Liver (tissue), 9 donors: Measurements from ENCODE around the gene NCMAP. TPM values are rescaled to one million over a fixed set of nuclear protein-coding genes. Genes with fewer than 3 reads are reported as not detected.

Experiments
- DNase-seq: peaks from one replicate; pipeline ENCODE4 v3.0.0-alpha.2; 2017; ENCODE audit warnings: low spot score
- H3K27ac ChIP-seq, 2 donors: one replicate each; pipeline ENCODE4 v1.7.0; 2013; ENCODE audit warnings: inconsistent platforms in 2 of 2, low read length in 2 of 2, control low read depth in 1 of 2, low read depth in 1 of 2, mild to moderate bottlenecking in 1 of 2
- H3K27me3 ChIP-seq, 4 donors: one replicate each; pipeline versions ENCODE4 v1.6.1 to v1.7.0; 2013; ENCODE audit warnings: low read length in 3 of 4, inconsistent platforms in 1 of 4, mild to moderate bottlenecking in 1 of 4, moderate library complexity in 1 of 4; ENCODE audit not compliant: control insufficient read depth in 4 of 4, insufficient read depth in 4 of 4
- H3K36me3 ChIP-seq, 4 donors: one replicate each; pipeline versions ENCODE4 v1.6.1 to v1.7.0; 2013; ENCODE audit warnings: low read length in 3 of 4, mild to moderate bottlenecking in 3 of 4, low read depth in 1 of 4, moderate library complexity in 1 of 4; ENCODE audit not compliant: control insufficient read depth in 4 of 4, insufficient read depth in 3 of 4
- H3K4me1 ChIP-seq, 4 donors: one replicate each; pipeline versions ENCODE4 v1.6.1 to v1.7.0; 2013; ENCODE audit warnings: low read length in 3 of 4, mild to moderate bottlenecking in 3 of 4, moderate library complexity in 1 of 4; ENCODE audit not compliant: control insufficient read depth in 4 of 4, insufficient read depth in 4 of 4
- H3K4me3 ChIP-seq, 3 donors: one replicate each; pipeline versions ENCODE4 v1.6.1 to v1.7.0; 2013; ENCODE audit warnings: low read length in 3 of 3, control low read depth in 1 of 3, low read depth in 1 of 3, mild to moderate bottlenecking in 1 of 3
- H3K9ac ChIP-seq, 2 donors: one replicate each; pipeline ENCODE4 v1.7.0; 2013; ENCODE audit warnings: low read length in 2 of 2, mild to moderate bottlenecking in 2 of 2, moderate library complexity in 2 of 2, control low read depth in 1 of 2, low read depth in 1 of 2
- H3K9me3 ChIP-seq, 4 donors: one replicate each; pipeline versions ENCODE4 v1.6.1 to v1.7.0; 2013; ENCODE audit warnings: low read length in 3 of 4; ENCODE audit not compliant: control insufficient read depth in 4 of 4
- EGR1 ChIP-seq, 2 donors: IDR thresholded peaks; 2 replicates each; pipeline ENCODE4 v1.6.1; 2016 to 2018; ENCODE audit warnings: antibody characterized with exemption in 2 of 2, low read depth in 2 of 2
- FOXA1 ChIP-seq: IDR thresholded peaks from 2 replicates; pipeline ENCODE4 v1.6.1; 2016; ENCODE audit warnings: antibody characterized with exemption
- FOXA2 ChIP-seq: IDR thresholded peaks from 2 replicates; pipeline ENCODE4 v1.6.1; 2016; ENCODE audit warnings: antibody characterized with exemption
- GABPA ChIP-seq, 2 donors: IDR thresholded peaks in 1 of 2; conservative IDR thresholded peaks in 1 of 2; 2 replicates each; pipeline ENCODE4 v1.6.1; 2016; ENCODE audit warnings: antibody characterized with exemption in 2 of 2, mild to moderate bottlenecking in 1 of 2, moderate library complexity in 1 of 2
- HNF4A ChIP-seq, 2 donors: conservative IDR thresholded peaks; 2 replicates each; pipeline ENCODE4 v1.6.1; 2016; ENCODE audit warnings: antibody characterized with exemption in 2 of 2, mild to moderate bottlenecking in 2 of 2
- HNF4G ChIP-seq: IDR thresholded peaks from 2 replicates; pipeline ENCODE4 v1.6.1; 2016; ENCODE audit warnings: antibody characterized with exemption
- RAD21 ChIP-seq, 2 donors: IDR thresholded peaks; 2 replicates each; pipeline ENCODE4 v1.6.1; 2016; ENCODE audit warnings: antibody characterized with exemption in 2 of 2, mild to moderate bottlenecking in 2 of 2
- SP1 ChIP-seq: IDR thresholded peaks from 2 replicates; pipeline ENCODE4 v1.6.1; 2018; ENCODE audit warnings: antibody characterized with exemption, mild to moderate bottlenecking
- YY1 ChIP-seq: IDR thresholded peaks from 2 replicates; pipeline ENCODE4 v1.6.1; 2016; ENCODE audit warnings: antibody characterized with exemption, mild to moderate bottlenecking
- WGBS: extraction: QIAGEN DNeasy Blood & Tissue Kit; methylation state at CpG from one replicate; pipeline ENCODE4 v1.1.7; 2013; 5-methylcytosine and 5-hydroxymethylcytosine counted together
- polyA plus RNA-seq, 2 donors: library from polyadenylated mRNA; stranded (reverse) in 1 of 2; unstranded in 1 of 2; fragments of 200-250 nt in 1 of 2; fragments of >200 nt in 1 of 2; fragmentation: Nextera tagmentation in 1 of 2; extraction: Ambion mirVana in 1 of 2; gene quantifications; one replicate each; pipeline versions ENCODE4 v1.2.1 to v1.2.3, GENCODE V29; 2013 to 2015
- total RNA-seq, 2 donors: library from RNA; depleted of rRNA; stranded (reverse); fragments of >200 nt; gene quantifications; one replicate each; pipeline ENCODE4 v1.2.3, GENCODE V29; 2014
- TF ChIP-seq, protein P1 (sequence below): IDR thresholded peaks from 2 replicates; pipeline ENCODE4 v1.6.1; 2016; ENCODE audit warnings: antibody characterized with exemption, mild to moderate bottlenecking
- TF ChIP-seq, protein P2 (sequence below): fragments of 150-350 bp; IDR thresholded peaks from 2 replicates; pipeline ENCODE4 v1.5.1; 2017; ENCODE audit warnings: improper control_type of control experiment, low read depth, low read length; ENCODE audit not compliant: missing input control
- TF ChIP-seq, protein P3 (sequence below): IDR thresholded peaks from 2 replicates; pipeline ENCODE4 v1.6.1; 2016; ENCODE audit warnings: antibody characterized with exemption
- TF ChIP-seq, protein P4 (sequence below): IDR thresholded peaks from 2 replicates; pipeline ENCODE4 v1.6.1; 2016; ENCODE audit warnings: antibody characterized with exemption
- donor health status: healthy.
- donor health status: healthy.
- donor health status: healthy.
- donor health status: healthy.
- donor health status: healthy.

Gene NCMAP
- total and polyA plus RNA-seq, 4 donors: 0.31 to 4.8 (median 0.61) TPM

DNA sequence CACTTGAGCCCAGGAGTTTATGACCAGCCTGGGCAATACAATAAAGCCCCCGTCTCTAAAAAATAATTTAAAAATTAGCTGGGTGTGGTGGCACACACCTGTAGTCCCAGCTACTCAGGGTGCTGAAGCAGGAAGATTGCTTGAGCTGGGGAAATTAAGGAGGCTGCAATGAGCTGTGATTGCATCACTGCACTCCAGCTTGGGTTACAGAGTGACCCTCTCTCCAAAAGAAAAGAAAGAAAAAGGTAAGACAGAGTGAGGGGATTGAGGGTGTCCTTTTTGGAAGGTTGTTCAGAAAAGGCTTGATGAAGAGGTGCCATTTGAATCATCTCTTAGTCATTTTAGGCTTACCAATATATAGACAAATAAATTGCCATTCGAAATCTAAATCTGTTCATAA lies 83.2 kb downstream of the NCMAP start:
- 97% methylated on average over 2 of the region's 2 CpGs for WGBS
- H3K9ac ChIP-seq: no peak overlapping the region
- no peaks in the 10 kb centered on the region for H3K9me3 ChIP-seq
- peaks cover 3 to 10% (median 7%) of the 10 kb centered on the region in 4 donors for H3K4me1 ChIP-seq
- no peaks in the 10 kb centered on the region for H3K36me3 ChIP-seq
- no peaks in the 10 kb centered on the region for H3K27me3 ChIP-seq
- DNase-seq: no peak
- no peak for TF ChIP-seq EGR1 (IDR thresholded peaks at IDR 0.05; ENCODE audit: low read depth in 2 of 2)
- no peak for TF ChIP-seq RAD21 (IDR thresholded peaks at IDR 0.05)
- no peak for TF ChIP-seq HNF4A (conservative IDR thresholded peaks at IDR 0.05)
- TF ChIP-seq YY1: no peak
- H3K4me3 ChIP-seq: no peak overlapping the region
- H3K27ac ChIP-seq: no peak overlapping the region

DNA sequence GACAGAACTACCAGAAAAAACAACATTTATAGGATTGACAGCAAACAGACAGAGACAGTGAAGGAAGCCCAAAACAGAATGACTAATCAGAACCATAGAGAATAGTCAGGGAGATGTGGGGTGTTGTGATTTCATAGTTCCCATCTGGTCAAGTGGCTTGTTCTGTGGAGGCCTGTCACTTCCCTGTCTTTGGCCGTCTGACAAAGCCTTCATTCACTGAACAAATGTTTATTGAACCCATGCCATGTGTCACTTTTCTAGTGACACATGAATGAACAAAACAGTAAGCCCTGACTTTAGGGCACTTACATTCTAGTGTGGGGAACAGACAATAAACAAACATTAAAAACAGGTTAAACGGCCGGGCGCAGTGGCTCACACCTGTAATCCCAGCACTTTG lies 84.0 kb downstream of the NCMAP start:
- Histone ChIP-seq H3K9me3 (no peaks in the 10 kb centered on the region), H3K27me3 (no peaks in the 10 kb centered on the region), H3K27ac (no peak overlapping the region), H3K4me1 (peaks cover 5 to 17% (median 15%) of the 10 kb centered on the region in 4 donors), H3K36me3 (no peaks in the 10 kb centered on the region), H3K4me3 (no peak overlapping the region), H3K9ac (no peak overlapping the region)
- TF ChIP-seq, protein P1, sequence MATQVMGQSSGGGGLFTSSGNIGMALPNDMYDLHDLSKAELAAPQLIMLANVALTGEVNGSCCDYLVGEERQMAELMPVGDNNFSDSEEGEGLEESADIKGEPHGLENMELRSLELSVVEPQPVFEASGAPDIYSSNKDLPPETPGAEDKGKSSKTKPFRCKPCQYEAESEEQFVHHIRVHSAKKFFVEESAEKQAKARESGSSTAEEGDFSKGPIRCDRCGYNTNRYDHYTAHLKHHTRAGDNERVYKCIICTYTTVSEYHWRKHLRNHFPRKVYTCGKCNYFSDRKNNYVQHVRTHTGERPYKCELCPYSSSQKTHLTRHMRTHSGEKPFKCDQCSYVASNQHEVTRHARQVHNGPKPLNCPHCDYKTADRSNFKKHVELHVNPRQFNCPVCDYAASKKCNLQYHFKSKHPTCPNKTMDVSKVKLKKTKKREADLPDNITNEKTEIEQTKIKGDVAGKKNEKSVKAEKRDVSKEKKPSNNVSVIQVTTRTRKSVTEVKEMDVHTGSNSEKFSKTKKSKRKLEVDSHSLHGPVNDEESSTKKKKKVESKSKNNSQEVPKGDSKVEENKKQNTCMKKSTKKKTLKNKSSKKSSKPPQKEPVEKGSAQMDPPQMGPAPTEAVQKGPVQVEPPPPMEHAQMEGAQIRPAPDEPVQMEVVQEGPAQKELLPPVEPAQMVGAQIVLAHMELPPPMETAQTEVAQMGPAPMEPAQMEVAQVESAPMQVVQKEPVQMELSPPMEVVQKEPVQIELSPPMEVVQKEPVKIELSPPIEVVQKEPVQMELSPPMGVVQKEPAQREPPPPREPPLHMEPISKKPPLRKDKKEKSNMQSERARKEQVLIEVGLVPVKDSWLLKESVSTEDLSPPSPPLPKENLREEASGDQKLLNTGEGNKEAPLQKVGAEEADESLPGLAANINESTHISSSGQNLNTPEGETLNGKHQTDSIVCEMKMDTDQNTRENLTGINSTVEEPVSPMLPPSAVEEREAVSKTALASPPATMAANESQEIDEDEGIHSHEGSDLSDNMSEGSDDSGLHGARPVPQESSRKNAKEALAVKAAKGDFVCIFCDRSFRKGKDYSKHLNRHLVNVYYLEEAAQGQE: no peak
- TF ChIP-seq, protein P2, sequence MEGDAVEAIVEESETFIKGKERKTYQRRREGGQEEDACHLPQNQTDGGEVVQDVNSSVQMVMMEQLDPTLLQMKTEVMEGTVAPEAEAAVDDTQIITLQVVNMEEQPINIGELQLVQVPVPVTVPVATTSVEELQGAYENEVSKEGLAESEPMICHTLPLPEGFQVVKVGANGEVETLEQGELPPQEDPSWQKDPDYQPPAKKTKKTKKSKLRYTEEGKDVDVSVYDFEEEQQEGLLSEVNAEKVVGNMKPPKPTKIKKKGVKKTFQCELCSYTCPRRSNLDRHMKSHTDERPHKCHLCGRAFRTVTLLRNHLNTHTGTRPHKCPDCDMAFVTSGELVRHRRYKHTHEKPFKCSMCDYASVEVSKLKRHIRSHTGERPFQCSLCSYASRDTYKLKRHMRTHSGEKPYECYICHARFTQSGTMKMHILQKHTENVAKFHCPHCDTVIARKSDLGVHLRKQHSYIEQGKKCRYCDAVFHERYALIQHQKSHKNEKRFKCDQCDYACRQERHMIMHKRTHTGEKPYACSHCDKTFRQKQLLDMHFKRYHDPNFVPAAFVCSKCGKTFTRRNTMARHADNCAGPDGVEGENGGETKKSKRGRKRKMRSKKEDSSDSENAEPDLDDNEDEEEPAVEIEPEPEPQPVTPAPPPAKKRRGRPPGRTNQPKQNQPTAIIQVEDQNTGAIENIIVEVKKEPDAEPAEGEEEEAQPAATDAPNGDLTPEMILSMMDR: no peak
- TF ChIP-seq YY1 (no peak), SP1 (peak; percentile 12), EGR1 (IDR thresholded peaks at IDR 0.05; ENCODE audit: low read depth in 2 of 2) (no peak), FOXA1 (no peak)
- 65% methylated on average over 4 of the region's 4 CpGs for WGBS
- DNase-seq: no peak

DNA sequence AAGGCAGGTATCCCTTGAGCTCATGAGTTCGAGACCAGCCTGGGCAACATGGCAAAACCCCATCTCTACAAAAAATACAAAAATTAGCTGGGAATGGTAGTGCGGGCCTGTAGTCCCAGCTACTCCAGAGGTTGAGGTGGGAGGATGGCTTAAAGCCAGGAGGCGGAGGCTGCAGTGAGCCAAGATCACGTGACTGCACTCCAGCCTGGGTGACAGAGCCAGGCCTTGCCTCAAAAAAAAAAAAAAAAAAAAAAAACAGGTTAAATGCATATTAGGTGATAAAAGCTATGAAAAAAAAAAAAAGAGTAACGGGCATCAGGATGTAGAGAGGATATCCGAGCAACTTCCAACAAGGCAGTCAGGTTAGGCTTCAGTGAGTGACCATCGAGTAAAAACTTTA lies 84.4 kb downstream of the NCMAP start:
- Histone ChIP-seq H3K4me1 (peaks cover 8 to 21% (median 19%) of the 10 kb centered on the region in 4 donors), H3K9ac (no peak overlapping the region), H3K4me3 (no peak overlapping the region), H3K27me3 (no peaks in the 10 kb centered on the region), H3K9me3 (no peaks in the 10 kb centered on the region), H3K27ac (no peak overlapping the region), H3K36me3 (no peaks in the 10 kb centered on the region)
- no peak for DNase-seq
- WGBS: 60% methylated on average over 7 of the region's 7 CpGs
- no peak for TF ChIP-seq SP1
- no peak for TF ChIP-seq HNF4G
- TF ChIP-seq FOXA2: no peak
- TF ChIP-seq, protein P1: no peak
- no peak for TF ChIP-seq RAD21 (IDR thresholded peaks at IDR 0.05)
- TF ChIP-seq, protein P3, sequence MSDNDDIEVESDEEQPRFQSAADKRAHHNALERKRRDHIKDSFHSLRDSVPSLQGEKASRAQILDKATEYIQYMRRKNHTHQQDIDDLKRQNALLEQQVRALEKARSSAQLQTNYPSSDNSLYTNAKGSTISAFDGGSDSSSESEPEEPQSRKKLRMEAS: no peak
- TF ChIP-seq, protein P2: no peak
- no peak for TF ChIP-seq GABPA (IDR thresholded peaks at IDR 0.05 in 1 of 2, conservative IDR thresholded peaks at IDR 0.05 in 1 of 2)
- TF ChIP-seq FOXA1: no peak
- no peak for TF ChIP-seq HNF4A (conservative IDR thresholded peaks at IDR 0.05)
- no peak for TF ChIP-seq EGR1 (IDR thresholded peaks at IDR 0.05; ENCODE audit: low read depth in 2 of 2)
- TF ChIP-seq, protein P4, sequence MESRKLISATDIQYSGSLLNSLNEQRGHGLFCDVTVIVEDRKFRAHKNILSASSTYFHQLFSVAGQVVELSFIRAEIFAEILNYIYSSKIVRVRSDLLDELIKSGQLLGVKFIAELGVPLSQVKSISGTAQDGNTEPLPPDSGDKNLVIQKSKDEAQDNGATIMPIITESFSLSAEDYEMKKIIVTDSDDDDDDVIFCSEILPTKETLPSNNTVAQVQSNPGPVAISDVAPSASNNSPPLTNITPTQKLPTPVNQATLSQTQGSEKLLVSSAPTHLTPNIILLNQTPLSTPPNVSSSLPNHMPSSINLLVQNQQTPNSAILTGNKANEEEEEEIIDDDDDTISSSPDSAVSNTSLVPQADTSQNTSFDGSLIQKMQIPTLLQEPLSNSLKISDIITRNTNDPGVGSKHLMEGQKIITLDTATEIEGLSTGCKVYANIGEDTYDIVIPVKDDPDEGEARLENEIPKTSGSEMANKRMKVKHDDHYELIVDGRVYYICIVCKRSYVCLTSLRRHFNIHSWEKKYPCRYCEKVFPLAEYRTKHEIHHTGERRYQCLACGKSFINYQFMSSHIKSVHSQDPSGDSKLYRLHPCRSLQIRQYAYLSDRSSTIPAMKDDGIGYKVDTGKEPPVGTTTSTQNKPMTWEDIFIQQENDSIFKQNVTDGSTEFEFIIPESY: no peak
